NB4 (cell line): ENCODE results near the gene RNF20.

Experiments used
- DNase-seq: peaks from one replicate; pipeline ENCODE4 v3.0.0; 2010; ENCODE audit warnings: low read depth
- H3K4me3 ChIP-seq: one replicate; pipeline ENCODE4 v1.5.1; 2011; ENCODE audit warnings: mild to moderate bottlenecking, low read depth, low read length, moderate library complexity
- MAX ChIP-seq: IDR thresholded peaks from 2 replicates; pipeline ENCODE4 v1.6.1; 2011; ENCODE audit warnings: low read depth, low read length
- MYC ChIP-seq: IDR thresholded peaks from 2 replicates; pipeline ENCODE4 v1.6.1; 2011; ENCODE audit warnings: low read depth, low read length
- POLR2A ChIP-seq: IDR thresholded peaks from 2 replicates; pipeline ENCODE4 v1.6.1; 2011; ENCODE audit warnings: mild to moderate bottlenecking; ENCODE audit not compliant: insufficient read length; ENCODE audit errors: extremely low read depth
- TF ChIP-seq, protein P1 (sequence below): IDR thresholded peaks from one replicate; pipeline ENCODE4 v1.5.1; 2012; ENCODE audit warnings: low read depth, low read length

The RNF20 gene

DNA sequence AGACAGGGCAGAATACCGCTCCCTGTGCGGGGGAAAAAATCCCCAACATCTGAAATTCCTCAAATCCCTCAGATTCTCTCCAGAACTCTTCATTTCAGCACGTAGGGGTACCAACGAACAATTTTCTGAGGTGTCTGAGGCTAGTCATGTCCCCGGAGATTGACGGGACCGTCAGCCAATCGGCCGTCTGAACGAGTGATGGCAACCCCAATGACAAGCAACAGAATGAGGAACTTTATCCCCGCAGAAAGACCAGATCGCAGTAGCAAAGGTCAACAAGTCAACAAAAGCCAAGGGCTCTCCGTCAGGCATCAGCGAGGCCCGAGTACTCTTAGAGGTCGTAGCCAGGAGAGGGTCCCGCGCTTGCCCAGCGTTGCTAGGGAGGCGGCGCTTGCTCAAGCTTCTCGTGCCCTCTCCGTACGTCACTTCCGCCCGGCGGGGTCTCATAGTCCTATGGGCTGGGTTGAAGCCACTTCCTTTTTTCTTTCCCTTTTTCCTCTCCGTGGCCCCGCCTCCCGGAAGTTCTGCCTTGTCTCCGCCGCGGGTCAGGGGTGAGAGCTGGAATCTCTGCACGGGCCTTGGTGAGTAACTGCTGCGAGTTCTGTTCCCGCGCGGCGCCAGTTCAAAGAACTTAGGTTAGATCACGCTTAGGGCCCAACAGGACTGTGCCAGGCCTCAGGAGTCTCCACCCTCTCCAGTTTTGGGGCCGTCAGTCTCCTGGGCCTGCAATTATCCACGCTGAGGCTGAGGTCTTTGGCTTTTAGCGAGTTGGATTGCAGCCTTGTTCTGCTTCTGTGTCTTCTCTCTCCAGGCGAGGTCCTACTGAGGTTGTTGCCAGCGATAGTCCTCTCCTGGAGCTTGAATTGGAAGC lies at the start of gene RNF20:
Gene RNF20 (plus strand): TSS at position 520 of the 871 bp plus-strand sequence. CDS start 1,571 bp downstream, outside the sequence.
- H3K4me3 ChIP-seq: peak within 1 kb of the TSS; percentile 96
- peak; percentile 96 for DNase-seq
- TF ChIP-seq MYC (0 out of 2 replicates have a peak, but pooled peaks have one; percentile 23), MAX (no peak)

DNA sequence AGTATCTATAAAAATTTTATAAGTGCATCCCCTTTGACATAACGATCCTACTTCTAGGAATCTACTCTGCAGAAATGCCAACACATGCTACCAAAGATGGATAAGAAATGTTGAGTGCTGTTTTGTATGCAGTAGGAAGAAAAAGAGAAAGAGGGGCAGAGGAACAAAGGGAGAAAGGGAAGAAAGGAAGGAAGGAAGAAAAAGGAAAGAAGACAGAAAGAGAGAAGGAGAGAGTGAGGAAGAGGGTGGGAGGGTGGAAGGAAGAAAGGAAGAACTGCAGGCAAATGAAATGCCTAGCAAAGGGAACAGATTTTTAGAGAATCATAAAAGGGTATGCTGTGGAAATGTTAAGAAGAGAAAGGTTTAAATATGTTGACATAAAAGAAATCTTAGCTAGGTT lies 49.6 kb upstream of the RNF20 start:
- no peak for DNase-seq
- TF ChIP-seq POLR2A: no peak
- TF ChIP-seq MAX: no peak
- TF ChIP-seq, protein P1, sequence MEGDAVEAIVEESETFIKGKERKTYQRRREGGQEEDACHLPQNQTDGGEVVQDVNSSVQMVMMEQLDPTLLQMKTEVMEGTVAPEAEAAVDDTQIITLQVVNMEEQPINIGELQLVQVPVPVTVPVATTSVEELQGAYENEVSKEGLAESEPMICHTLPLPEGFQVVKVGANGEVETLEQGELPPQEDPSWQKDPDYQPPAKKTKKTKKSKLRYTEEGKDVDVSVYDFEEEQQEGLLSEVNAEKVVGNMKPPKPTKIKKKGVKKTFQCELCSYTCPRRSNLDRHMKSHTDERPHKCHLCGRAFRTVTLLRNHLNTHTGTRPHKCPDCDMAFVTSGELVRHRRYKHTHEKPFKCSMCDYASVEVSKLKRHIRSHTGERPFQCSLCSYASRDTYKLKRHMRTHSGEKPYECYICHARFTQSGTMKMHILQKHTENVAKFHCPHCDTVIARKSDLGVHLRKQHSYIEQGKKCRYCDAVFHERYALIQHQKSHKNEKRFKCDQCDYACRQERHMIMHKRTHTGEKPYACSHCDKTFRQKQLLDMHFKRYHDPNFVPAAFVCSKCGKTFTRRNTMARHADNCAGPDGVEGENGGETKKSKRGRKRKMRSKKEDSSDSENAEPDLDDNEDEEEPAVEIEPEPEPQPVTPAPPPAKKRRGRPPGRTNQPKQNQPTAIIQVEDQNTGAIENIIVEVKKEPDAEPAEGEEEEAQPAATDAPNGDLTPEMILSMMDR: no peak
- TF ChIP-seq MYC: no peak
- H3K4me3 ChIP-seq: no peak overlapping the region

DNA sequence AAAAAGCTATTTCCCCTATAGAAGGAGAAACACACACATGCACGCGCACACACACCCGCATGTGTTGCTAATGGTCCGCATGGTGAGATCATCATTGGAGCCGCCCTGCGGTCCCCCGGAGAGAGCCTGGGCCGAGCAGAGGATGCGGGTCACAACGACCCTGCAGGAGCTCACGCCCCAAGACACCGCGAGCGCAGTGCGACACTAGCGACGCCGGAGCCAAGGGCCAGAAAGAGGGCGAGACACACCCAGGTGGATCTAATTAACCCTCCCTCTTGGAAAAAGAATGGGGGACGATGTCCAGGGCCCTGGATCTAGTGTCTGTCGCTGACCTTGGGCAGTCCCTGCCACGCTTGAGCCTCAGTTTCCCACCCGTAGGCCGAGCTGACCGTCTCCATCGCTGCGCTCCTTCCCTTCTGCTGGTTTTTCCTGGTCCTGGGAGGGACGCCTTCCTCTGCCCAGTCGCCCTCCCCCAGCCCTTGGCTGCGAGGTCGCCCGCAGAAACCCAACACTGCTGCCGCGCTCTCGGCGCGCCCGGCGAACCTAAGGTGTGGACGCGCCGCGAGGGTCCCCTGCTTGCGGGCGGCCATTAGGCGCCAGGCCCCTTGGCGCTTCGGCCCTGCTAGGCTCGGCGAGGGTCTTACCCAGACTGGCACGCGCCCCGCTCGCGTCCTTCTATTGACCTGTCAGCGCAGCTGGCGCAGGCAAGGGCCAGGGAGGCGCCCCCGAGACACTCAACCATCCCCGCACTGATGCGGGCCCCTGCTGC lies 47.5 kb upstream of the RNF20 start:
- DNase-seq: no peak
- H3K4me3 ChIP-seq: no peak overlapping the region

DNA sequence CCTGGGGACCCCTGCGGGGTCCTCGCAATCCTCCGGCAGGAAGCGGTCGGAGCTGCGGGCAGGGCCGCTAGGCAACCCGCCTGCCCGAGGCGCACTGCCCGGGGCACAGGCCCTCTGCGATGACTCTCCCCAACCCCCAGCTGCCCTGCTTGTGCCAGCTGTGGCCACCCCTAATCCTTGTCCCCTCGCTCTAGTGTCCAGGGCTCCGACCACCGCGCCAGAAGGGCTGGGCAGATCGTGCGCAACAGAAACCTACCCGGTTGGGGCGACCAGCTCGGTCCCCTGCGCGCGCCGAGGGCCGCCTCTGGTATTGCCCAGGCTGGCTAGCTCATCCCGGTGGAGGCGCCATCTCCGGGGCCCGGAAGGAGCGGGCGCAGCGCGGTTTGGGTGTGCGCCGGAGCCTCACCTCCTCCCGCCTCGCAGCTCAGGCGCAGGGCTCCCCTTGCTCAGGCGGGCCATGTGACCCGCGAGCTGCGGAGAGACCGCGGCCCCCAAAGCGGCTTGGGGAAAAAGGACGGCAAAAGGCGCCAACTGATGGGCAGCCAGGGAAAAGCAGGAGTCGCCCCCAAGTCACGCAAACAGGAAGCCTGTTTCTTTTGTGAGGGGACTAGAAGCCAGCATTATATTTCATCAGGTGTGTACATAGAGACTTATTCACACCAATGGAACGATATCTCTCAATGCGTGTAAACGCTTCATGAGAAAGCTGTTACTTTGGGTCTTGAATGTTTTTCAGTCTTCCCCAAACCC lies 46.8 kb upstream of the RNF20 start:
- DNase-seq: no peak
- TF ChIP-seq POLR2A: no peak
- TF ChIP-seq MAX: no peak
- no peak for TF ChIP-seq MYC
- TF ChIP-seq, protein P1: no peak
- H3K4me3 ChIP-seq: no peak overlapping the region

More for the DNA sequence above, 47.5 kb upstream of the RNF20 start:
- TF ChIP-seq MYC: no peak
- no peak for TF ChIP-seq POLR2A
- TF ChIP-seq, protein P1: no peak
- TF ChIP-seq MAX: no peak

DNA sequence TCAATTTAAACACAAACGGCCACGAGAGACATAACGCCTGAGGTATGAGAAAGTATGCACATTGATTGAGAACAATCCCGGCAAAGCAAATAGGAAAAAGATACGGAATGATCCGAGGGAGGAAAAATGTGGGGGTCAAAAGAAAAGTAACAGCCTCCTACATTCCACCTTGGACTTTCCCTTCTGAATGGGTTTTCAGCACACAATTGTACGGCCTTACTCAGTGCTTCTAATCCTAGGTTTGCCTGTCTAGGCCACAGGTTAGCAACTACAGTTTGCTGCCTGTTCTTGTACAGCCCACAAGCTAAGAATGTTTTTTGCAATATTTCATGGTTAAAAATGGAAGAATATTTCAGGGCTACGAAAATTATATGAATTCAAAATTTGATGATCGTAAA lies 46.2 kb upstream of the RNF20 start:
- no peak for TF ChIP-seq POLR2A
- no peak for TF ChIP-seq MAX
- no peak for TF ChIP-seq MYC
- TF ChIP-seq, protein P1: no peak
- H3K4me3 ChIP-seq: no peak overlapping the region
- no peak for DNase-seq
